GM12891 (cell line): ENCODE data around the gene STIM1.

ENCODE experiments used
- PAX5 ChIP-seq: IDR thresholded peaks from 2 replicates; pipeline ENCODE4 v1.6.1; 2011; ENCODE audit warnings: low read length, moderate library complexity, mild to moderate bottlenecking; ENCODE audit not compliant: insufficient read depth, severe bottlenecking
- POLR2A ChIP-seq: IDR thresholded peaks from 2 replicates; pipeline ENCODE4 v1.6.1; 2011; ENCODE audit warnings: low read depth, low read length, control low read depth
- POLR2AphosphoS5 ChIP-seq: IDR thresholded peaks from 2 replicates; pipeline ENCODE4 v1.6.1; 2011; ENCODE audit warnings: low read depth, low read length, control low read depth
- SPI1 ChIP-seq: IDR thresholded peaks from 2 replicates; pipeline ENCODE4 v1.6.1; 2011; ENCODE audit warnings: low read depth, low read length, control low read depth

GRCh38 chr11:3845246-3845645 is 10.2 kb upstream of the STIM1 start:
- TF ChIP-seq POLR2A (no peak), POLR2AphosphoS5 (no peak), PAX5 (no peak), SPI1 (no peak)
